ENCODE results near the gene ME2.
"Not testable (repeated sequence)": the region's sequence is repeated elsewhere in the genome, so short reads cannot be mapped to it uniquely, and the experiment has no call there.

GRCh38 chr18:50880944-50881343 lies 2.0 kb downstream of the ME2 start:
- TF ChIP-seq HNRNPL (IDR thresholded peaks at IDR 0.05; ENCODE audit: low read depth, low read length); ZBTB7A (IDR thresholded peaks at IDR 0.05; ENCODE audit: borderline replicate concordance, control insufficient read depth, low read depth, low read length); POLR2A (conservative IDR thresholded peaks at IDR 0.05); ZFX (CRISPR knock-in tag; IDR thresholded peaks at IDR 0.05); MYC (IDR thresholded peaks at IDR 0.05; ENCODE audit: low read depth, low read length); MYC (CRISPR knock-in tag; IDR thresholded peaks at IDR 0.05; ENCODE audit: borderline replicate concordance, low read depth); MTA1 (IDR thresholded peaks at IDR 0.05; ENCODE audit: borderline replicate concordance); FOXM1 (IDR thresholded peaks at IDR 0.05; ENCODE audit: low read depth); FOXM1 (CRISPR knock-in tag; IDR thresholded peaks at IDR 0.05; ENCODE audit: low read depth): not testable (repeated sequence)
- TF ChIP-seq, protein P1, sequence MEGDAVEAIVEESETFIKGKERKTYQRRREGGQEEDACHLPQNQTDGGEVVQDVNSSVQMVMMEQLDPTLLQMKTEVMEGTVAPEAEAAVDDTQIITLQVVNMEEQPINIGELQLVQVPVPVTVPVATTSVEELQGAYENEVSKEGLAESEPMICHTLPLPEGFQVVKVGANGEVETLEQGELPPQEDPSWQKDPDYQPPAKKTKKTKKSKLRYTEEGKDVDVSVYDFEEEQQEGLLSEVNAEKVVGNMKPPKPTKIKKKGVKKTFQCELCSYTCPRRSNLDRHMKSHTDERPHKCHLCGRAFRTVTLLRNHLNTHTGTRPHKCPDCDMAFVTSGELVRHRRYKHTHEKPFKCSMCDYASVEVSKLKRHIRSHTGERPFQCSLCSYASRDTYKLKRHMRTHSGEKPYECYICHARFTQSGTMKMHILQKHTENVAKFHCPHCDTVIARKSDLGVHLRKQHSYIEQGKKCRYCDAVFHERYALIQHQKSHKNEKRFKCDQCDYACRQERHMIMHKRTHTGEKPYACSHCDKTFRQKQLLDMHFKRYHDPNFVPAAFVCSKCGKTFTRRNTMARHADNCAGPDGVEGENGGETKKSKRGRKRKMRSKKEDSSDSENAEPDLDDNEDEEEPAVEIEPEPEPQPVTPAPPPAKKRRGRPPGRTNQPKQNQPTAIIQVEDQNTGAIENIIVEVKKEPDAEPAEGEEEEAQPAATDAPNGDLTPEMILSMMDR (IDR thresholded peaks at IDR 0.05 in 2 of 3, conservative IDR thresholded peaks at IDR 0.05 in 1 of 3; ENCODE audit: insufficient read depth in 2 of 3, low read depth in 1 of 3, low read length in 3 of 3): not testable (repeated sequence)

All from K562 (cell line).